Sigmoid colon (tissue), 4 donors: ENCODE measurements around the gene CHN2.

Source experiments
- EP300 ChIP-seq, 4 donors: sonication (generic); formaldehyde crosslinking; IDR thresholded peaks; one replicate each; pipeline ENCODE4 v1.6.1; 2017; ENCODE audit warnings: antibody characterized with exemption in 4 of 4
- POLR2A ChIP-seq, 2 donors: fragments of 450-650 bp; IDR thresholded peaks; one replicate each; pipeline ENCODE4 v1.6.1; 2016; ENCODE audit warnings: antibody characterized with exemption in 2 of 2, mild to moderate bottlenecking in 2 of 2, moderate library complexity in 2 of 2
- TF ChIP-seq, protein P1 (sequence below), 4 experiments: fragments of 450-650 bp in 3 of 4; fragments of 200-600 bp in 1 of 4; IDR thresholded peaks; one replicate each; pipeline ENCODE4 v1.5.1; 2016 to 2019; ENCODE audit warnings: antibody characterized with exemption in 4 of 4, mild to moderate bottlenecking in 3 of 4, moderate library complexity in 2 of 4

GRCh38 chr7:29379551-29379950 is 185.0 kb downstream of the CHN2 start:
- TF ChIP-seq, protein P1, sequence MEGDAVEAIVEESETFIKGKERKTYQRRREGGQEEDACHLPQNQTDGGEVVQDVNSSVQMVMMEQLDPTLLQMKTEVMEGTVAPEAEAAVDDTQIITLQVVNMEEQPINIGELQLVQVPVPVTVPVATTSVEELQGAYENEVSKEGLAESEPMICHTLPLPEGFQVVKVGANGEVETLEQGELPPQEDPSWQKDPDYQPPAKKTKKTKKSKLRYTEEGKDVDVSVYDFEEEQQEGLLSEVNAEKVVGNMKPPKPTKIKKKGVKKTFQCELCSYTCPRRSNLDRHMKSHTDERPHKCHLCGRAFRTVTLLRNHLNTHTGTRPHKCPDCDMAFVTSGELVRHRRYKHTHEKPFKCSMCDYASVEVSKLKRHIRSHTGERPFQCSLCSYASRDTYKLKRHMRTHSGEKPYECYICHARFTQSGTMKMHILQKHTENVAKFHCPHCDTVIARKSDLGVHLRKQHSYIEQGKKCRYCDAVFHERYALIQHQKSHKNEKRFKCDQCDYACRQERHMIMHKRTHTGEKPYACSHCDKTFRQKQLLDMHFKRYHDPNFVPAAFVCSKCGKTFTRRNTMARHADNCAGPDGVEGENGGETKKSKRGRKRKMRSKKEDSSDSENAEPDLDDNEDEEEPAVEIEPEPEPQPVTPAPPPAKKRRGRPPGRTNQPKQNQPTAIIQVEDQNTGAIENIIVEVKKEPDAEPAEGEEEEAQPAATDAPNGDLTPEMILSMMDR (IDR thresholded peaks at IDR 0.05), result no peak
- no peak for TF ChIP-seq POLR2A (IDR thresholded peaks at IDR 0.05)
- TF ChIP-seq EP300 (IDR thresholded peaks at IDR 0.05), result no peak
